GM12891 (cell line): Measurements from ENCODE around the gene CWC22.
"Not testable (repeated sequence)": the region's sequence is repeated elsewhere in the genome, so short reads cannot be mapped to it uniquely, and the experiment has no call there.

Experiments used
- DNase-seq: peaks from one replicate; pipeline ENCODE4 v3.0.0; 2011; ENCODE audit warnings: low spot score; ENCODE audit not compliant: insufficient read length
- FAIRE-seq: peaks from 2 replicates; lab custom pipeline; 2011; peaks lifted over from hg19 to GRCh38; lab: Jason Lieb, UNC
- PAX5 ChIP-seq: IDR thresholded peaks from 2 replicates; pipeline ENCODE4 v1.6.1; 2011; ENCODE audit warnings: low read length, moderate library complexity, mild to moderate bottlenecking; ENCODE audit not compliant: insufficient read depth, severe bottlenecking
- POLR2A ChIP-seq: IDR thresholded peaks from 2 replicates; pipeline ENCODE4 v1.6.1; 2011; ENCODE audit warnings: low read depth, low read length, control low read depth
- POLR2AphosphoS5 ChIP-seq: IDR thresholded peaks from 2 replicates; pipeline ENCODE4 v1.6.1; 2011; ENCODE audit warnings: low read depth, low read length, control low read depth
- POU2F2 ChIP-seq: IDR thresholded peaks from 2 replicates; pipeline ENCODE4 v1.6.1; 2011; ENCODE audit warnings: low read depth, mild to moderate bottlenecking, control low read depth, low read length, moderate library complexity
- SPI1 ChIP-seq: IDR thresholded peaks from 2 replicates; pipeline ENCODE4 v1.6.1; 2011; ENCODE audit warnings: low read depth, low read length, control low read depth
- TAF1 ChIP-seq: IDR thresholded peaks from 2 replicates; pipeline ENCODE4 v1.6.1; 2011; ENCODE audit warnings: low read depth, low read length, control low read depth

CWC22 gene

GRCh38 chr2:179963626-179964025 lies 43.5 kb downstream of the CWC22 start:
- TF ChIP-seq SPI1 (no peak), PAX5 (no peak), POLR2AphosphoS5 (no peak), TAF1 (no peak), POU2F2 (no peak), POLR2A (no peak)
- peak; percentile 58 for FAIRE-seq
- no peak for DNase-seq

- DNase-seq, FAIRE-seq: not testable (repeated sequence)
These were observed 48.8 kb downstream of the CWC22 start for GRCh38 chr2:179958251-179958650.

- DNase-seq, result no peak
- no peak for TF ChIP-seq POLR2A
- TF ChIP-seq PAX5, result no peak
- TF ChIP-seq POU2F2, result no peak
- TF ChIP-seq SPI1, result no peak
- no peak for TF ChIP-seq TAF1
- TF ChIP-seq POLR2AphosphoS5, result no peak
- FAIRE-seq, result no peak
These were observed 53.1 kb downstream of the CWC22 start for GRCh38 chr2:179954026-179954425.

- no peak for FAIRE-seq
These were observed 53.7 kb downstream of the CWC22 start for GRCh38 chr2:179953359-179953758.

GRCh38 chr2:179952658-179953057 lies 54.4 kb downstream of the CWC22 start:
- FAIRE-seq (peak; percentile 45), DNase-seq (no peak)
- no peak for TF ChIP-seq TAF1
- no peak for TF ChIP-seq PAX5
- TF ChIP-seq POU2F2, result no peak
- TF ChIP-seq SPI1, result no peak
- TF ChIP-seq POLR2A, result no peak
- TF ChIP-seq POLR2AphosphoS5, result no peak

More at GRCh38 chr2:179953359-179953758, 53.7 kb downstream of the CWC22 start:
- DNase-seq, result no peak
- TF ChIP-seq POLR2A (no peak), PAX5 (no peak), POU2F2 (no peak), TAF1 (no peak), SPI1 (no peak), POLR2AphosphoS5 (no peak)

GRCh38 chr2:179951680-179952079 lies 55.4 kb downstream of the CWC22 start:
- DNase-seq (no peak), FAIRE-seq (peak; percentile 69)
- TF ChIP-seq SPI1, result peak; percentile 91
- TF ChIP-seq TAF1, result no peak

- TF ChIP-seq SPI1, result no peak
- TF ChIP-seq PAX5, result no peak
- no peak for TF ChIP-seq POU2F2
- no peak for TF ChIP-seq POLR2A
- no peak for TF ChIP-seq TAF1
- no peak for TF ChIP-seq POLR2AphosphoS5
- DNase-seq (no peak), FAIRE-seq (no peak)
These were observed 56.7 kb downstream of the CWC22 start for GRCh38 chr2:179950391-179950790.

- no peak for FAIRE-seq
- DNase-seq, result no peak
- no peak for TF ChIP-seq POU2F2
- no peak for TF ChIP-seq POLR2A
- TF ChIP-seq TAF1, result no peak
- no peak for TF ChIP-seq SPI1
- TF ChIP-seq POLR2AphosphoS5, result no peak
- TF ChIP-seq PAX5, result no peak
These were observed 57.7 kb downstream of the CWC22 start for GRCh38 chr2:179949438-179949837.

GRCh38 chr2:179948058-179948457 lies 59.0 kb downstream of the CWC22 start:
- no peak for FAIRE-seq
- TF ChIP-seq PAX5, result no peak
- TF ChIP-seq TAF1, result no peak
- no peak for TF ChIP-seq SPI1
- DNase-seq, result no peak

- FAIRE-seq (no peak), DNase-seq (no peak)
- no peak for TF ChIP-seq POLR2A
- TF ChIP-seq POLR2AphosphoS5, result no peak
These were observed 60.1 kb downstream of the CWC22 start for GRCh38 chr2:179946810-179947615.

- DNase-seq (no peak), FAIRE-seq (no peak)
- TF ChIP-seq SPI1 (no peak), POLR2AphosphoS5 (no peak), POLR2A (no peak), PAX5 (no peak), TAF1 (no peak), POU2F2 (no peak)
These were observed 60.8 kb downstream of the CWC22 start for GRCh38 chr2:179946346-179946745.

GRCh38 chr2:179939259-179939658 lies 67.8 kb downstream of the CWC22 start:
- no peak for DNase-seq
- FAIRE-seq, result no peak
- no peak for TF ChIP-seq POU2F2
- no peak for TF ChIP-seq PAX5
- TF ChIP-seq TAF1, result no peak
- TF ChIP-seq POLR2AphosphoS5, result no peak
- no peak for TF ChIP-seq SPI1
- no peak for TF ChIP-seq POLR2A
